Measurements from ENCODE around the gene GAB2.
"Not testable (repeated sequence)": the region's sequence is repeated elsewhere in the genome, so short reads cannot be mapped to it uniquely, and the experiment has no call there.

Gene GAB2

GRCh38 chr11:78300108-78300839, 117.3 kb downstream of the GAB2 start:
- no peak for DNase-seq

GRCh38 chr11:78299000-78299710, 118.5 kb downstream of the GAB2 start:
- DNase-seq, result no peak

DNA sequence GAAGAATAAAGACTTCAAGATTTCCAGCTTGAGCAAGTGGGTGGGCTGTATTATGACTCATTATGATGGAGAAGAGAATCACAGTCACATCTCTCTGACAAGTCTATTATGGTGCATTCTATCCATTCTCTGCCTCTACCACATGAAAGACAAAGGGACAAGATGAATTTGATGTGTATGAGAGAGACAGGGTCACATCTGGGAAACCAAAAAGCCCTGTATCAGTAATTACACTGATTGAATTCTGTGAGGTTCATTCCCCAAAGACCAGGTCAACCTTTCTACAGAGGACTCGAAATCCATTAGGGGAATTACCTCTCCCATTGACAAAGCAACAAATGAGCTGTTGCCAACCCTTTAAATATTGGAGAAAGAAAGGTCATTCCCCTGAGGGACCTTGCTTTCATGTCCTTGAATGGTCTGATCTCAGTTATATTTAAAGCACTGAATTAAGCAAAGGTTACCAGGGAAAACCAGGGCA, 119.3 kb downstream of the GAB2 start:
- no peak for DNase-seq

DNA sequence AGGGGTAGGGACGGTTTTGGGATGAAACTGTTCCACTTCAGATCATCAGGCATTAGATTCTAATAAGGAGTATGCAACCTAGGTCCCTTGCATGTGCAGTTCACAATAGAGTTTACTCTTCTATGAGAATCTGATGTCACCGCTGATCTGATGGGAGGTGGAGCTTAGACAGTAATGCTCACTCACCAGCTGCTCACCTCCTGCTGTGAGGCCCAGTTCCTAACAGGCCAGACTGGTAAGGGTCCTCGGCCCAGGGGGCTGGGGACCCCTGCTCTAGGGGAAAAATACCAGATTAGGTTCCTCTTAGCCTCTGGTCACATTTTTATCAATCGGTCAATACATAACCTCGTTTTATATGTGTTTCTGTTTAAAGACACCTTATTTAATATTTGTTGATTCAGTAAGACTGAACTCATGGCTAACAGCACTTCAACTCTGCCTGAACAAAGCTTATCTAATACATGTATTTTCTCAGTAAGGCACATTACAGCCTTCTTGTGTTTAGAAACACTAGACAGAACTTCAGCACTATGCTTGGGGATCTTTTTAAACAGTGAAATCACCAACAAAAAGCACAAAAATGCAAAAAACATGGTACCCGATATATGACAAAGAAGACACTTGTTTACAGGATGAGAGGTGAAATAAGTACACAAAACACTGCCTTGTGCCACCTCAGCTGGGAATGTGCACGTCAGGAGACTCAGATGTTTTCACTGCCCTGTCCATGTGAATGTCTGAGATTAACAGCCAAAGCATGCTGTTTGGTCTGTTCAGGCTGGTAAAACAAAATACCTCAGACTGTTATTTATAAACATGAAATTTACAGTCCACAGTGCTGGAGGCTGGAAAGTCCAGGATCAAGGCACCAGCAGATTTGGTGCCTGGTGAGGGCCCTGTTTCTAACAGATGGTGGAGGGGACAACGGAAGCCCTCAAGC, 121.4 kb downstream of the GAB2 start:
- no peak for DNase-seq

- no peak for DNase-seq
Observed at GRCh38 chr11:78295347-78295746, 122.3 kb downstream of the GAB2 start.

DNA sequence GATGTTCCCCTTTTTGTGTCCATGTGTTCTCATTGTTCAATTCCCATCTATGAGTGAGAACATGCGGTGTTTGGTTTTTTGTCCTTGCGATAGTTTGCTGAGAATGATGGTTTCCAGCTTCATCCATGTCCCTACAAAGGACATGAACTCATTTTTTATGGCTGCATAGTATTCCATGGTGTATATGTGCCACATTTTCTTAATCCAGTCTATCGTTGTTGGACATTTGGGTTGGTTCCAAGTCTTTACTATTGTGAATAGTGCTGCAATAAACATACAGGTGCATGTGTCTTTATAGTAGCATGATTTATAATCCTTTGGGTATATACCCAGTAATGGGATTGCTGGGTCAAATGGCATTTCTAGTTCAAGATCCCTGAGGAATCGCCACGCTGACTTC, 123.5 kb downstream of the GAB2 start:
- not testable (repeated sequence) for DNase-seq

GRCh38 chr11:78293536-78293935, 124.1 kb downstream of the GAB2 start:
- DNase-seq, result no peak

- no peak for DNase-seq
Observed at GRCh38 chr11:78292109-78292803, 125.4 kb downstream of the GAB2 start.

GRCh38 chr11:78291503-78292108, 126.0 kb downstream of the GAB2 start:
- no peak for DNase-seq

DNA sequence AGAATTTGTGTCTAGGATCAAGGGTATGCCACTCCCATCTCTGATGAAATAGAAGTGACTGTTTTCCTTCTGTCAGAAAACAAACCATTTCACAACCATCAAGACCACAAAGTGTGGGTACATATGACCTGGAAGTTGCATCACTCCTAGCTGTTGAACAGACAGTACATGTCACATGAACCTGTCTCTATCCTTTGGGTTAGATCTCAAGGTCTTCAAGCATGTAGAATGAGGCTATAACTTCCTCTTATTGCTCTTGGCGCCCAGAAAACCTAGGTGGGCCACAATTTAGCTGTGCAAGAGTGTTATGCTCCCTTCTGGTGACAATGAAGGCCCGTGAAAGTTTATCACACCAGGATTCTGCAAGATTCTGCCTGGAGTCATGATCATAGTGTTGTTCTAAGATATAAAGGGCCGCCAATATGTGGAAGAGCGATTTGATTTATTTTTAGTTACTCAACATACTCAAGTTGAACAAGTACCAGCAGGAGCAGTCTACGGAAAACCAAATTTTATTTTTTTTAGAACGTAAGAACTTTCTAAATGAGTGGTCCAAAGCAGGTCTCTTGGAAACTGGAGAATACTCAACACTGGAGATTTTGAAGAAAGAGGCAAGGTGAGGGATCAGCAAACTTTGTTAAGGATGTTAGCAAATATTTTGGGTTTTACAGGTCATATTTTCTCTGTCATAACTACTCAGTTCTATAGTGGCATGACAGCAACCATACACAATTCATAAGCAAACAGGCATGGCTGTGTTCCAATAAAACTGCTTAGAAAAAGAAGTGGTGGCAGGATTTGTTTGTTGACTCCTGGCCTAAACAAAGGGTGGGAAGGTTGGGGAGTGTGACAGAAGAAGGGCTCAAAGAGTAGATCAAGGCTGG, 127.1 kb downstream of the GAB2 start:
- peak; percentile 51 for DNase-seq

DNA sequence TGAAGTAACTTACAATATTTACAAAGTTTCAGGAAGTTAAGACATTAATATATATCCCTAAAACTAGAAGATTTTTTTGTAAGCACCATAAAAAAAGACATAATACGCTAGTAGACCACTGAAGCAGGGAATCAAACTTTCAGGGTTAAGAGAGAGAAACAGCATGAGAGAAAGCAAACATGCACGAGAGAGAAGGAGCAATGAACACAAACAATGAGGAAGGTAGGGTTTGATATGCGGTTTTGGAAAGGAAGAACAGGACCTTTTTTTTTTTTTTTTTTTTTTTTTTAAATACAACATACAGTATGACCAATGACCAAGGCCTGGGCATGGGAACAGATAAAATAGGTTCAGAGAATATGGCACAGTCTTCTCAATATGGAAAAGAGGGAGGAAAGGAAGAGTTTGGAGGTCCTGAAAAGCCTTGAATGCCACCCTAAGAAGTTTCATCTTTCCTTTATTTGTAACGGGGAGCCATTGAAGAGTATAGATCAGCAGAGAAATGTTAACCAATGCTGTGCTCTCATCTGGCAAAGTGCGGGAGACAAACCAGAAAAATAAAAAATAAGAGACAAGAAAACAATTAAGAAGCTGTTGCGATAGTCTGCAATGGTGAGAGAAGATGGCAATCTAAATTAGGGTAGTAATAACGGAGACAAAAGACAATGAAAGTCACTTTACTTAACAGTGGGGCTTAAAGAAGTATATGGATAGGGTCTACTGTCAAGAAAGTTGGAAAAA, 127.9 kb downstream of the GAB2 start:
- DNase-seq, result no peak

- no peak for DNase-seq
Observed at GRCh38 chr11:78284260-78284659, 133.4 kb downstream of the GAB2 start.

GRCh38 chr11:78282821-78283220, 134.8 kb downstream of the GAB2 start:
- DNase-seq, result no peak

DNA sequence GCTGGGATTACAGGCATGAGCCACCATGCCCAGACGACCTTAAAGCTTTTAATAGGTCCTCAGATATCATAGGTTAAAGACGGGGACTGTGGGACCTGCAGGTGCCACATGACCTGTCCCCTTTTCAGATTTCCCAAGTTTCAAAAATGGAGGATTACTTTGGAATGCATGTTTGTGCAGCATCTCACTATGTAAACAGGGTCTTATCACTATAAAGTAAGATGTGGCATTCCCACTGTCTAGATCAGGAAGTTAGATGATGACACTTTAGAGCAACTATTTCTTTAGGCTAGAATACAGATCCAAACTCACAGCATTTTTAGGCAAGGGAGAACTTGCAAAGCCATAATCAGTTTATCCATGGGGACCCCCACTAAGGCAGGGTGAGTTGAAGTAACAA, 136.1 kb downstream of the GAB2 start:
- DNase-seq, result no peak

DNA sequence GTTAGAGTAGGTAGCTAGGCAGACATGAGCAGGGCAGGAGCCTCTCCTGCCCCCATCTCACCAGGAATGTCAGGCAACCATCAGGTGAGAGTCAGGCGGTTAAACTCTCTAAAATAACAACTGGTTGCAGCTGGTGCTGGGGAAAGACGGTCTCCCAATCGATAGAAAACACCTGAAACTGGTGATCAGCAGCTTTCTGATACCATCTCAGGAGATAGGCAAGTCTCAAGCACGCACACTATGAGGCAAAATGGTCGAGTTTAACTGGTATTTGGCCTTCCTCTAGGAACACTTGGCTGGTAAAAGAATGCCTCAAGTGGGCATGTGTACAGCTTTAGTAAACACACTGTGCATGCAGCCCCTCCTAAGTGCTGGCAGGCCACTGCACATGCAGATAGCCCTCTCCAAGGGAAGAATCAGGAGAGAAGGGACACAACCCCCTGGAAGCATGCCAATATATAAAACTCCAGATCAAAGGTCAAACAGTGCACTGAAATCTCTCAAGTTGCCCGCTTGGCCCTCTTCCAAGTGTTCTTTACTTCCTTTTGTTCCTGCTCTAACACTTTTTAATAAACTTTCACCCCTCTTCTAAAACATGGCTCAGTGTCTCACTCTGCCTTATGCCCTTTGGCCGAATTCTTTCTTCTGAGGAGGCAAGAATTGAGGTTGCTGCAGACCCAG, 140.2 kb downstream of the GAB2 start:
- DNase-seq, result no peak

DNA sequence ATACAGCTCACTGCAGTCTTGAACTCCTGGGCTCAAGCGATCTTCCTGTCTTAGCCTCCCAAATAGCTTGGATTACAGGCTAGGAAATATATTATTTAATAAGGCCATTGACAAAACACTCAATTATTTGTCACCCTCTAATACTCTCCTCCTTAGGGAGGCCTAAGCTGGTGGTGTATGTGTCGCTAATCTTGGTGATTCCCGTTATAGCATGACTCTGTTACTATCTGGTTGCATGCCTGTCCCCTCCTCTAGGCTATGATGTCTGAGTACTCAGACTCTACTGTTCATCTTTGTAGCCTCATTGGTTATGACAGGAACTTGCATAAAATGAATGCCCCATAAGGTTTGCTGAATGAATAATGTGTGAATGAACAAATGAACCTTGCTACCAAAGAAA, 141.3 kb downstream of the GAB2 start:
- no peak for DNase-seq

DNA sequence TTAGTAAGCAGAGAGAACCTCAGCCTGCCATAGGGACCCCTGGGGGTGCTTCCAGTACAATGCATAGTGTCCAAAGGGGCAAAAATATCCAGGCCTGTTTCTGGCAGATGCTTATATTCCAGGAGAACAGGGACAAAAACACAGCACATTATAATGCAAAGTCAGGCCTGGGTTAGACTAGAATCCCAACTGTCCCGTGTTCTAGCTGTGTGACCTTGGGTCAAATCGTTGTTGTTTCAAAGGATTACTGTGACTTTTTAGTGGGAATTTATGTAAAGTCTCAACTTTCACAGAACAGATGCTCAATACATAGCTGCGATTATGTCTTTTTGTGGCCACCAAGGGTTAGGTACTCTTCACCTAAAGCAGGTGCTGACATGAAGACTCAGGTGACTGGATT, 142.9 kb downstream of the GAB2 start:
- no peak for DNase-seq

GRCh38 chr11:78272625-78273269, 144.9 kb downstream of the GAB2 start:
- not testable (repeated sequence) for DNase-seq

- DNase-seq, result not testable (repeated sequence)
Observed at GRCh38 chr11:78271801-78272200, 145.8 kb downstream of the GAB2 start.
